Prostate gland (tissue), 2 donors: Measurements from ENCODE around the gene MRAP.

Experiments
- POLR2A ChIP-seq: fragments of 450-650 bp; IDR thresholded peaks from one replicate; pipeline ENCODE4 v1.6.1; 2016; ENCODE audit warnings: antibody characterized with exemption, mild to moderate bottlenecking
- TF ChIP-seq, protein P1 (sequence below), 4 experiments: fragments of 200-600 bp in 2 of 4; fragments of 450-650 bp in 2 of 4; sonication (generic) in 2 of 4; IDR thresholded peaks; 1 replicate in 3 of 4; 2 replicates in 1 of 4; pipeline ENCODE4 v1.5.1; 2016 to 2019; ENCODE audit warnings: antibody characterized with exemption in 4 of 4, mild to moderate bottlenecking in 2 of 4, moderate library complexity in 2 of 4

DNA sequence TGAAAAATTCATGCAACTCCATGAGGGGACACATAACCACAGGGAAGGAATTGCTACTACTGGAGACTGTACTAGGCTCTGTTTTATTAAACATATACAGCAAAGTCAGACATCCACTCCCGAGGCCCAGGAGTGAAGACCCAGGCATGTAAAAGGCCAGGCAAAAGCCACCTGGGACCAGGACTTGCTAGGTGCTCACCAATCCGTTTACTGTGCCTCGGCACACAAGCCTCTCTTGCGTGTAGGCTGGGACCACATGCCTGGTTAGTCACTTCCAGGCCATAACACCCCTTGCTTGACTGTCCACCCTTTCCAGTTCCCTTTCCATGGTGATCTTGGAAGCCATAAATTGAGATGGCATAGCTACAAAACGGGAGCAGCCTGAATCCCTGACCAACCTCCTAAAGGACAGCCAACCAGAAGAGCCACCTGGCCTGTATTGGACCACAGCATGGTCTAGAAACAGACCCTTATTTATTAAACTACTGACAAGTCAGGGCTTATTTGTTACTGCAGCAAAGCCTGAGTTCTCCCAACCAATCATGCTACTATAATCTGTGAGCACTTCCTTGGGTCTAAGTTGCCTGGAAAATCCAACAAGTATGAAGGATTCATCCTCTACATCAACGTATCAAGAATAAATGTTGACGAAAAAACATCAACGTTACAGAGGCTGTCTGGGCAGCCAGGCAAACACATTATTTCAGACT, 54.5 kb downstream of the MRAP start:
- TF ChIP-seq, protein P1, sequence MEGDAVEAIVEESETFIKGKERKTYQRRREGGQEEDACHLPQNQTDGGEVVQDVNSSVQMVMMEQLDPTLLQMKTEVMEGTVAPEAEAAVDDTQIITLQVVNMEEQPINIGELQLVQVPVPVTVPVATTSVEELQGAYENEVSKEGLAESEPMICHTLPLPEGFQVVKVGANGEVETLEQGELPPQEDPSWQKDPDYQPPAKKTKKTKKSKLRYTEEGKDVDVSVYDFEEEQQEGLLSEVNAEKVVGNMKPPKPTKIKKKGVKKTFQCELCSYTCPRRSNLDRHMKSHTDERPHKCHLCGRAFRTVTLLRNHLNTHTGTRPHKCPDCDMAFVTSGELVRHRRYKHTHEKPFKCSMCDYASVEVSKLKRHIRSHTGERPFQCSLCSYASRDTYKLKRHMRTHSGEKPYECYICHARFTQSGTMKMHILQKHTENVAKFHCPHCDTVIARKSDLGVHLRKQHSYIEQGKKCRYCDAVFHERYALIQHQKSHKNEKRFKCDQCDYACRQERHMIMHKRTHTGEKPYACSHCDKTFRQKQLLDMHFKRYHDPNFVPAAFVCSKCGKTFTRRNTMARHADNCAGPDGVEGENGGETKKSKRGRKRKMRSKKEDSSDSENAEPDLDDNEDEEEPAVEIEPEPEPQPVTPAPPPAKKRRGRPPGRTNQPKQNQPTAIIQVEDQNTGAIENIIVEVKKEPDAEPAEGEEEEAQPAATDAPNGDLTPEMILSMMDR (IDR thresholded peaks at IDR 0.05) = no peak
- TF ChIP-seq POLR2A = no peak
